GM18858 (cell line): Measurements from ENCODE around the gene GALNT18.

Source experiments
- ATAC-seq: cut with Tn5 transposase; IDR thresholded peaks from one replicate; pipeline ENCODE4 v1.9.1; 2021; ENCODE audit not compliant: unreplicated experiment

Gene GALNT18

DNA sequence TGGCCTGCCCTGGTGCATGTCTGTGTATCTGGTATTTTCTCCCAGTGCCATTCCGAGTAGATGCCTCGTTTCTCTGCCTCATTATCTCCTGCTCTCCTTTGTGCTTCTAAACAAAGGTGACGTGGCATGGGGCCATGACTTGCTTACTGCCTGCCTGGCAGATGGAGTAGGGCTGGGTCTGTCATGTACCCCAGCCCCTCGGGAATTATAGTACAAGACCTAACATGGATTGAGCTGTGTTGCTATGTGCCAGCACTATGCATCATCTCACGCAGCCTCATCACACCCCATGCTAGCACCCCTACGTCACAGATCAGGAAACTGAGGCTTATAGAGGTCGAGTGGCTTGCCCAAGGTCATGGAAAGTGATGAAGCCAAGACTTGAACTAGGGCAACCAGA is 88.1 kb downstream of the GALNT18 start:
- no peak for ATAC-seq

DNA sequence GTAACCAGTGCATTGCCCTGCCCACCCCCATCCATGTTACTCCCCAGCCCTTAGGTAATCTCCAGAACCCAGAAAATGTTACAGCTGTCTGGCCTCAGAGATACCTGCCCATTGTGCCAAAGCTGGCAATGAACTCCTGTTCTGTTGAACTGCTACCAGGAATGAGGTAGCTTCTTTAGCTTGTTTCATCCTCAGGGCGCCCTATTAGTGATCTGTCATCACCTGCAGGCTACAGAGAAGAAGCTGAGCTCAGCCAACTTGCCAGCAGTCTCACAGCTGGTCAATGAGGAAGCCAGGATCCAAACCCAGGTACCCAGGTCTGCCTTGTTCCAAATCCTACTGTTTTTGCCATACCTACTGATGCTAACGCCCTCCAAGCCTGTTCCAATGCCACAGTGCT is 88.7 kb downstream of the GALNT18 start:
- ATAC-seq = no peak

DNA sequence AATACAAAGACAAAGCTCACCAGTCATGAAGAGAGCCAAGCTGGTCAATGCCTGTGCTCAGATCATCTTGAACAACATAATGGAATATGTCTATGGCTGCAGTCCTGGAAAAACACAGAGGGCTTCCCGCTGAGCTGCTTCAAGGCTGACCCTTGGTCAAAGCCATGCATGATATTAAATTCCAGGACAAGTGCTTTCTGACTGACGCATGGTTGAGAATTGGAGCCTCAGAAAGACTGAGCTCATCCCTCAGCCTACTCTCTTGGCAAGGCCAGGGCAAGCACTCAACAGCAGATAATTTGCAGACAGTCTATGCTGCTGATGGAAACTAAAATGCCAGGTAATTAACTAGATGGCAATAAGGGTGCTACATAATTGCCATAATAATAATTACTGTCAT is 89.2 kb downstream of the GALNT18 start:
- ATAC-seq = no peak

DNA sequence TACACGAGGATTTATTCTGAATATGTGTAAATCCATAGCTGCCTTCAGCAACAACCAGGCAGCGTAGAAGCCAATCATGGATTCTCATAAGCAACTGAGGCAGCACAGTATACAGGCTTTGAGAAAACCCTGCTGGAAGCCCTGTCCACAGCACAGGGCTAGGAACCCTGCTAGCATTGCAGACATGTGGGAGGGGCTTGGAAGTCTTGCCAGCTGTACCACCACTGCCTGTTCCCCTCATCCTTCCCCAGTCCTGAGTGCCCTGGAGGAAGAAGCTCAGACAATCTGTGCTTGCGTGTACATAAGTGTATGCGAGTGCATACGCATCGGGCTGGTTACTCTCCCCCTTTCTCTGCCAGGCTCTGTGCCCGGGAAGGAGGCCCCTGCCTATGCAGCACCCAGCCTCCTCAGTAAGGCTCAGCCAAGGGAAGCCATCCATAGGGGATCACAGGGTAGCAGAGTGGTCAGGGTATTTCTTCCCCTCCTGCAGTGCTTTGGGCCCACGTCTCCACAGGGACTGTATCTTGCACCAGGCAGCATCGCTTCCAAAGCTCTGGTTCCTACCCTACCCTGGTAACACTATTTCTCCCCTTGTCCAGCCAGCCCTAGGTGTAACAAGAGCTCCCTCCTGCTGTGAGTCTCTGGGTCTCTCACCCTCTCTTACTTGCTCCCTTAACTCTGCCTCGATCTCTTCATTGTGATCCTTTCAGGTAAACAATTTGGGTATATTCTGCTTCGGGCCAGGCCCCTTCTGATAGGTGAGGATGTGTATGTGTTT is 90.5 kb downstream of the GALNT18 start:
- ATAC-seq = no peak

DNA sequence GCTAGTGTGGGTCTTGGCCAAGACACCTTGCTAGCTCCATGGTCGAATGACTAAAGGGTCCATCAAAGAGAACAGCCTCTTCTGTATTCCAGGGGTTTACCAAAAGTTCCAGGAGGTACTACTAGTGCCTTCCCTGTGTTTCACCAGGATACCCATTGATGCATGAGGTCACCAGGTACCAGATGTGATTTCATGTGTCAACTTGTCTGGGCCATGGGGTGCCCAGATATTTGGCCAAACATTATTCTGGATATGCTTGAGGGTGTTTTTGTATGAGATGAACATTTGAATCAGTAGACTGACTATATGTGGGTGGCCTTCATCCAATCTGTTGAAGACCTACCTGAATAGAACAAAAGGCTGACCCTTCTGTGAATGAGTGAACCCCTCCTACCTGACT is 92.8 kb downstream of the GALNT18 start:
- no peak for ATAC-seq

DNA sequence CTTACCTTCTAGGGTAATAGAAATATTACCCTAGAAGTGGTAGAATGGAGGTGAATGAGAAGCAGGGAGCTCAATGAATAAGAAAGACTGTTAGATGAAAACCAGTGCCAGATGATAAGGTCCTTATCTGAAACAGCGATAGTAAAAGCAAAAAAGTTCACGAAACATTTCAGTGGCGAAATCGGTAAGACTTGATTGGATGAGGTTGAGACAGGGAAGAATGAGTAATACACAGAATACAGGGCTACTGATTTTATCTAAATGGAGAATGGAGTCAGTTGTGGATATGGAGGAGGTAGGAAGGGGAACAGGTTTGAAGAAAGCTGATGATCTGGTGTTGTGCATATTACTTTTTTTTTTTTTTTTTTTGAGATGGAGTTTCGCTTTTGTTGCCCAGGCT is 96.5 kb downstream of the GALNT18 start:
- ATAC-seq = no peak

DNA sequence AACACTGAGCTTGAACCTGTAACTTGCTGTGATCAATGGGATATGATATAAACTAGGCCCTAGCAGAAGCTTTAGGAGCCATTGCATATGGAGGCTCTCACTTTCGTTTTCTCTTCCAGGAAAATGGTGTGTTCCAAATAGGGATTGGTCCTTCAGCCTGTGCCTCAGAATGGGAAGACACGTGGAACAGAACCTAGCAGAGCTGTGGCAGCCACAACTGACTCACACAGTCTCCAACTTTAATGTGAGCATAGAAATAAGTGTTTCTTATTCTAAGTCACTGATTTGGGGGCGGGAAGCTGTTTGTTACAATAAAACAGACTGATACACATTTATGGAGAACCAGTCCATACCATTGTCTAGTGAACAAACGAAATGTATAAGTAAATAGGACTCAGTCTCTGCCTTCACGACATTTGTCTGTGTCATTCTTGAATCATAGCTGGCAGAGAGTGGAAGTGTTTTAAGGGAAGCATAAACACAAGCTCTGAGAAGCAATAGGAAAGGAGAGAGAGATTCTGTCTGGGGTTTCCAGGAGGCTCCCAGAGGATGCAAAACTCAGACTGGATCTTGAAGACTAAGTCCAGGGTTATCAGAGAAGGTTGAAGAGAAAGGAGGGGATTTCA is 97.3 kb downstream of the GALNT18 start:
- no peak for ATAC-seq

DNA sequence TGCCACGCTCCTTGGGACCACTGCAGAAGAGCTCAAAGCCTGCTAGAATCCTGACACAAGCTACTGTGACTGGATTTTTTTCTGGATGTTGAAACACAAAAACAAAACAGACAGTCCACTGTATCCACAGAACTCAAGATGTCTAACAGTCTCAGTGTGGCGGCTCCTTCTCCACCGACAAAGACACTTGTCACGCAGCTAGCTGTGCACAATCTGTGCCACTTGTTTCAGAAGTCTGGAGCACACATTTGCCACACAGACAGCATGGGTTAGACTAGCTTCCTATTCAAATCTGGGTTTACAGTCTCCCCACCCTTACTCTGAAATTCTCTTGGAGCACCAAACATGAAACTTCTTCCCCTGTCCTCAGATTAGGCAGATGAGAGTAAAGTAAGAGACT is 99.2 kb downstream of the GALNT18 start:
- no peak for ATAC-seq

DNA sequence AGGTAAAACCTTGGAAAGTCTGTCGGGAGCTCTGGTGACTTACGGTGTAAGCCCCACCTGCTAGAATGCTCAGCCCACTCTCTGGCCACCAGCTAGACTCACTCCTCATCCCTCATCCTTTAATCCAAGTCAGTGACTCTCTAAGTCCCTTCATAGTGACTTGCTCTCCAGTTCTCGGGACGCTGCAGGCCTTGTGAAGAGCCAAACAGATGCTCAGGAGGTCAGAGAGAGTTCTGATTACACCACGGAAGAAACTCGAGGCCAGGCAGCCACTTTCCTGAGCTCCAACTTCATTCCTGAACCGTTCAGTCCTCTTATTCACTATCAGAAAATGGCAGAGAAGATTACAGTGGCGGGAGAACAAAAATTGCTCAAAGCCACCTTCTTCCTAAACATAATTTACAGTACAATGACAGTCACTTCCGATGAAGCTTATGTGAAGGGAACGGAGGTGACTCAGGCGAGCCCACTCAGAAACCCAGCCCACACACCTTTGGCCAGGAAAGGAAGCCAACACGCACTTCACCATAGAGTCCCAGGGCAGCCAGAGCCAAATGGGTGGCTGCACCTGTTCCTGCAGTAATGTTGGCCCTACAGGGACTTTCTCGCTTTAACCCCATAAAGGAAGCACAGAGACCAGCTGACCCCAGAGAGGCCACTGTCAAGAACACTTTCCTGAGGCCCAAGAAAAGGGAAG is 100.4 kb downstream of the GALNT18 start:
- no peak for ATAC-seq

DNA sequence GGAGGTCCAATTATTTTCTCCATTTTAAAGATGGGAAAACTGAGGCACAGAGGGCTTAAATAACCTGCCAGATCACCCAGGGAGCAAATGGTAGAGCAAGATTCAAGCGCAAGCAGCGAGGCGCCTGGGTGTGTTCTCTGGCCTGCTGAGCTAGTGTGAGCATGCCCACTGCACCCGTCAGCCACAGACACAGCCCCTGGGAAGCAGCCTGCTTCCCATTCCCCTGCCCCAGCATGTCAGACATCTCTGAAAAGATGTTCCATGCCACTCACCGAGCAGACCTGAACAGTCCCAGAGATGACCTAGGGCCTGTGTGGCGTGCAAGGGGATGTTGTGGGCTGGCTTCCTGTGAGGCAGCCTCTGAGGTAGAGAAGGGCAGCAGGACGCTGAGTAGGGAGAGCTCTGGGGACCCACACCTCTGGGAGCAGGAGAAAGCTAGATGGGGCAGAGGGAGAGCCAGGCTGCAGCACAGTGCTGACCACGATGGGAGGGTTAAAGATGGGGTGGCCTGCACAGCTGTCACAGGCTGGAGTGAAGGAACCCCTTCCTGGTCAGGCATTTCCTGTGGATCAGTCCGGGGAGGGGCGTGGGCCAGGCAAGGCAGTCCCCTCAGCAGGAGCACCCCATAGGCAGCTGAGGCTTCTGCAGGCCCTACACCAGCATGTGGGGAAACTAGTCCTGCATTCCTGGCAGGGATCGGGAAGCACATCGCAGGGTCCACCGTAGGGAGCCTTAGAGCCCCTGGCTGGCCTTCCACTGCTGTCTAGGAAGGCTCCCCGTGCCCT is 101.4 kb downstream of the GALNT18 start:
- ATAC-seq = no peak

DNA sequence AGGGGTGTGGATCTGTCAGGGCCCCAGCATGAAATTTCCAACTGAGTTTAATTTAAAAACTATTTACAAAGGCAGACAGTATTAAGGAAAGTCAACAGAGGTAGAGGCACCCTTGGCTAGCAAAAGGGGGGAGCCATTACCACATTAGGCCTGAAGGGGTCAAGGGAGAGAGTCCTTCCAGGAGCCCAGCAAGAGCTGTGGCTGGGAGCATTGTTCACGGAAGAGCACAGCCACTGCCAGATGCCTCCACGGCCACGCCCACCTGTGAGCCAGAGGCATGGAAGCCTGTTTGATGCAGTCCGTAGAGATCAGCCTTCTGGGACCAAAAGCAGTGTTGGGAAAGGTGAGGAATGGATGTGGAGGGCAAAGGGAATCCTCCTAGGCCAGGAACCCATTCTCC is 102.6 kb downstream of the GALNT18 start:
- ATAC-seq = no peak

DNA sequence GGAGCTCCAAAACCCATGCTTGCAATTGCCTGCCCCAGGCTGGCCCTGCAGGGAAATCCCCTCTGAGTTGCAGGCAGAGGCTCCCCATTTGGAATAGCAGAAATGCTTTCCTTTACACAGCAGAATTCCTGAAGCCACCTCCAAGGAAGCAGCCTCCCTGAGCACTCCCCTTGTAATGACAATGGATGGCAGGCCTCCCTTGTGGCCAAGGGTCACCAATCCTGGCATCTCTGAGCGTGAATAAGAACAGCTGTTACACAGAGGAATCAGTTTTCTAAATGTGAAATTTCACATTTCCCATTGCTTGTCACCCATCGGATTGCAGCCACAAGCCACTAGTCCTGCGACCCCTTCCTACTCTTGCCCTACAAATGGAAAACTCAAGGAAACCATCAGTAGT is 107.6 kb downstream of the GALNT18 start:
- no peak for ATAC-seq

DNA sequence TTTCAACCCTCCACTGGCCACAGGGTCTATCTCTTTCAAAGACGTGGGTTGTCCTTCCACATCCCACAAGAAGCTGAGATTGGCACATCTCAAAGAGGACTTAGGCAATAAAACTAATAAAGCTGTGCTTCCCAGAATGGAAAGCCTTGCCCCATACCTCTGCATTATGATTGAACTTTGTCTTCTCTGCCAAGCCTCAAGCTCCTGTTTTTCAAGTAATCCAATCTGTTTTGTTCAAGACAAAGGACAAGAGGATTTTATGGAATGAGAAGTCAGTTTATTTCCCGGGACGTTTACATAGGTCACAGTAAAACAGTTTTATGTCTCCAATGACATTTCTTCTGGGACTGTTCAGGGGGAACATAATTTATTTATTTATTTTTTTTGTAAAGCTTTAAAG is 108.4 kb downstream of the GALNT18 start:
- ATAC-seq = no peak

DNA sequence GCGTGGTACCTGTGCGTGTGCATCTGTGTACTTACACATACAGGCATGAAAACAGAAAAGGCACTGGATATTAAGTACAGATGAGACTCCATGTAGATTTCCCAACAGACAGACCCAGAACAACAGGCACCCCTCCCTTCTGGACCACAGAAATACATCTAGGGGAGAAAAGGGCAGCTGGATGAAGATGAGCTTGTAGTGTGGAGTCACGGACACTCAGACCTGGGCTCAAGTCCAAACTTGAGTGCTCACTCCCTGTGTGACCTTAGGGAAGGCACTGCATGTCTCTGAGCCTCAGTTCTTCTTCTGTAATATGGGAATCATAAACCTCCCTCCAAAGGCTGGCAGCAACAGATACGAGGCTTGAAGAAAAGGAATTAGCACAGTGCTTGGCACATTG is 108.9 kb downstream of the GALNT18 start:
- ATAC-seq = no peak

DNA sequence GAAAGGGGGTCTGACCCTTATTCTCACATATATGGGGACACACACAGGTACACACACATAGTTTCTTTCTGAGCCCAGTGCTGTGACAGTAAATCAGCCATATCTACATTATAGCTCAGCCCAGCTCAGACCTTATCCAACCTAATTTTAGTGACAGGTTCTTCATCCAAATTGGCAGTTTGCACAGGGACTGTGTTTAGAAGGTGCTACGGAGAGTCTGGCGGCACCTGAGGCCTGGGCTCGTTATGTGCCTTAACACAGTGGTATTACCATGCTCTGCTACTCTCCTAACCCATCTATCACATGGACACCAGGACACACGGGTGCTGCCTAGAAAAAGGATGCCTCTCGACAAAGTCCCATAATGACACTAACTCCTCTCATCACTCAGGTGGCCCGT is 109.3 kb downstream of the GALNT18 start:
- no peak for ATAC-seq

DNA sequence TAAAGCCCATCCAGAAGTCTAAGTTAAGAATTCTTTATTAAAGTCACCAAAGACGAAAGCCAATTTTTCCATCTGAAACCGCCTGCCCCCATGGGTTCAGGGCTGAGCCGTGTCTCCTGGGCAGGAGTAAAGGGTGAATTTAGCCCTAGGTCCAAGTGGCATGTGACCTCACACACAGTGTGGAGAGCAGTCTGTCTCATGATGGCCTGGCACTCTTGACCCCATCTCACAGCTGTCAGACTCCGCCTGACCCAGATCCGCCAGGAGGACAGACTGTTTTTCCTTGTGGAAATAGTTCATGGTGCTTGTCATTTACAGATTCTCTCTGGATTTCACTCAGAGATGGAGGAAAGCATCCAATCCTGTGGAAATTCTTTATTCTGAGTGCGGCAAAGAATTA is 109.7 kb downstream of the GALNT18 start:
- ATAC-seq = no peak

DNA sequence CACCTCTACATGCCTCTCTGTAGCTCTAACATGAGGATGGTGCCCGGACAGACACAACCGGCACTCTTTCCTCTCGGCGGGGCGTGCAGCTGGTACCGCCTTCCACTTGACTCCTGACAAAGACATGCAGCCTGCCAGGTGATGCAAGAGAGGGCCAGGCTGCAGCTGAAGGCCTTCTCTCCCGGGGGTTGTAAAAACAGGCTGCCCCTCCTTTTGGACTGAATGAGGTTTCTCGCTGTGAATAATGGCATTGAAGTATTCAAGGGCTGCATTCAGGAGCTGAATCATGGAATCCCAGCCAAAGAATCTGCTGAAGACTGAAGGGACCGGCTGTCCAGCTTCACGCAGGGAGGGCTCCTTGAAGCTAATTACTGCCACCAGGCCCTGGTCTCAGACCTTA is 110.9 kb downstream of the GALNT18 start:
- no peak for ATAC-seq

DNA sequence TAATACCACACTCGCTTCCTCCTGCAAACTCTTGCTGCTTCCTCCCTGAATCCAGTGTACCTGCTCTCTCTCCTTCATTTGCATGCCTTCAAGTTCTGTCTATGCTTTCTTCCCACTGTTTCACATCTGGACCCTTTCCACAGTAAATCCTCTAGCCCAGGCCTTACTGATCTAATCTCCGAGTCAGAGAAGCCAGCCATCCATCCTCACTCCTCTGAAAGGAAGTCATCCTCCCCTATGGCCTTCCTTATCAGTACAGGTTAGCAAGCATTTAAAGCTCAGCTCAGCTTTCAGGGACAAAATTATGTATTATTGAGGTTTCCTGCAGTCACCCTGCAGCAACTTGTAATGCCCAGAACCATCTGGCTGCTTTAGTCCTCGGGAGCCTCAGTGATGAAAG is 116.1 kb downstream of the GALNT18 start:
- no peak for ATAC-seq

DNA sequence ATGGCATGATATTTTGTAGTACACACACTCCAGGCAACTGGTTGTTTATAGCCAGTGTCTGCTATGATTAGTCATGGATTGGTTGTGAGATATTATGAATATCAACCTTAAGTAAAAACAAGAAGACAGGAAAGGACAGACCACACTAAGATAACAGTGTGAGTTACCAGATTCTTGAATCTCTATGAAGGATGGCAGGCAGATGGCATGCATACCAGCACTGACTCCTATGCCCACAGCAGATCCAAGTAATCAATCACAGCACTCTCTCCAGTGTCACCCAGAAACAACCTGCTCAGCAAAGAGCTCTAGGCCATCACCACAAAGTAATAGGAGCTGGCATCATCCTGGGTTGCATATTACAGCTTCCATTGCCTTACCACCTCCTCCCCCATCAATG is 116.6 kb downstream of the GALNT18 start:
- ATAC-seq = no peak

DNA sequence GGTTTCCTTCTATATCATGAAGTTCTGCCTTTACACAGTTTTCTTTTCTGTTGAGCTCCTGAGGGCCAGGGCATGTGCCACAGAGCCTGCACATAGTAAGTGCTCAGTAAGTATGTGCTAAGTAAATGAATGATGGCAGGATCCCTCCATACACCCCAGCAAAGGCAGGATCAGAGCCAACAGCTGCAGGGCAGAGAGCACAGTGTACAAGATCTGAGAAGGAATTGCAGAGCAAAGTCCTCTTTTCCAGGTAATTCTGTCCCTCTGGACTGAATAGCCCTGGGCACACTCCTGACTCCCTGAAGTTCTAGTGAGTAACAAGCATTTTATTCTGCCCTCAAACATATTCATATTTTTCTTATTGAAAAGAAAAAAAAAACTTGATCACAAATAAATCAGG is 117.7 kb downstream of the GALNT18 start:
- no peak for ATAC-seq

DNA sequence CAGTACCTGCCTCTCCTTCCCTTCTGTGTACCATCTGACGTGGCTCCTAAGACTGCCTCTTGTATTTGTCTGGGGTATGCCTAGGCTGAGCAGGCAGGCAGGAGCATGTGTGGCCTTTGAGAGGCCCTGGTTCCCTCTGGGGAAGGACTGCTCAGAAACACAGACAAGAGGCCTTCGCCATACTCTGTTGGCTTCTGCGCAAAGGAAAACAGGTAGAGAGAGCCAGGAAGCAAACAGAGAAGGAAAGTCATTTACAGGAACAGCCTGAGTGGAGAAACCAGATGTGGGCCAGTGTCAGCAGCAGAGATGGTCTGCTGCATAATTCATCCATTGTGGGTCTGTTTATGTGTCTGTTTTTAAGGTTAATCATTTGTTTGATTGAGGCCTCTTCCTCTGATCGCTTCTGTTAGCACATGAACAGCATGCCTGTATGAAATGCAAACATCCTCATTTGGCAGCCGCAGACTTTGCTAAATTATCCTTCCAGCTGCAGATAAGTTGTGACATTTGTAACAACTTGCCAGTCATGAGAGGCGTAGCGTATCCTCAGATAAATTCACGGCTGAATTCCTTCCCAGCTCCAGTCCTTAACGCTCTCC is 119.4 kb downstream of the GALNT18 start:
- ATAC-seq = no peak
